Measurements from ENCODE around the gene RASGRF1.

RASGRF1 gene

GRCh38 chr15:79067969-79068368 is 22.6 kb downstream of the RASGRF1 start:
- no peak for DNase-seq (ENCODE audit: low spot score)

- no peak for DNase-seq (ENCODE audit: low spot score)
These were observed 23.3 kb downstream of the RASGRF1 start for GRCh38 chr15:79067072-79067833.

- DNase-seq (ENCODE audit: low spot score), result no peak
These were observed 24.0 kb downstream of the RASGRF1 start for GRCh38 chr15:79066391-79067071.

- no peak for DNase-seq (ENCODE audit: low spot score)
These were observed 24.7 kb downstream of the RASGRF1 start for GRCh38 chr15:79065706-79066376.

- no peak for DNase-seq (ENCODE audit: low spot score)
These were observed 25.2 kb downstream of the RASGRF1 start for GRCh38 chr15:79065361-79065705.

GRCh38 chr15:79064496-79064895 is 26.1 kb downstream of the RASGRF1 start:
- DNase-seq (ENCODE audit: low spot score), result no peak

GRCh38 chr15:79060175-79060574 is 30.4 kb downstream of the RASGRF1 start:
- no peak for DNase-seq (ENCODE audit: low spot score)

- DNase-seq (ENCODE audit: low spot score), result no peak
These were observed 31.5 kb downstream of the RASGRF1 start for GRCh38 chr15:79059081-79059572.

- DNase-seq (ENCODE audit: low spot score), result no peak
These were observed 32.2 kb downstream of the RASGRF1 start for GRCh38 chr15:79058260-79058850.

- DNase-seq (ENCODE audit: low spot score), result no peak
These were observed 33.5 kb downstream of the RASGRF1 start for GRCh38 chr15:79057050-79057449.

GRCh38 chr15:79054350-79054749 is 36.2 kb downstream of the RASGRF1 start:
- no peak for DNase-seq (ENCODE audit: low spot score)

- no peak for DNase-seq (ENCODE audit: low spot score)
These were observed 36.7 kb downstream of the RASGRF1 start for GRCh38 chr15:79053894-79054293.

GRCh38 chr15:79051941-79052731 is 38.4 kb downstream of the RASGRF1 start:
- no peak for DNase-seq (ENCODE audit: low spot score)

- no peak for DNase-seq (ENCODE audit: low spot score)
These were observed 39.6 kb downstream of the RASGRF1 start for GRCh38 chr15:79051029-79051428.

GRCh38 chr15:79050341-79050740 is 40.2 kb downstream of the RASGRF1 start:
- no peak for DNase-seq (ENCODE audit: low spot score)

- no peak for DNase-seq (ENCODE audit: low spot score)
These were observed 41.2 kb downstream of the RASGRF1 start for GRCh38 chr15:79049416-79049815.

GRCh38 chr15:79047676-79048439 is 42.7 kb downstream of the RASGRF1 start:
- no peak for DNase-seq (ENCODE audit: low spot score)

GRCh38 chr15:79046691-79047404 is 43.7 kb downstream of the RASGRF1 start:
- no peak for DNase-seq (ENCODE audit: low spot score)

GRCh38 chr15:79045041-79045440 is 45.5 kb downstream of the RASGRF1 start:
- DNase-seq (ENCODE audit: low spot score), result no peak

- no peak for DNase-seq (ENCODE audit: low spot score)
These were observed 48.2 kb downstream of the RASGRF1 start for GRCh38 chr15:79042213-79042928.
